Measurements from ENCODE around the gene MORN1. TPM values are rescaled to one million over a fixed set of nuclear protein-coding genes. Genes with fewer than 3 reads are reported as not detected.

MORN1 gene
- total RNA-seq, 1 donor from 2014 or later, result 12.7 TPM

- no peaks in the 10 kb centered on the region for H3K36me3 Mint-ChIP-seq (ENCODE audit: unreplicated experiment)
- peak overlapping the region; percentile 90 for H3K27ac Mint-ChIP-seq (ENCODE audit: unreplicated experiment)
- no peaks in the 10 kb centered on the region for H3K9me3 Mint-ChIP-seq (ENCODE audit: unreplicated experiment)
- no peaks in the 10 kb centered on the region for H3K27me3 Mint-ChIP-seq (ENCODE audit: unreplicated experiment)
- H3K4me1 Mint-ChIP-seq (ENCODE audit: unreplicated experiment), result peaks cover 48% of the 10 kb centered on the region
- DNase-seq (ENCODE audit: extremely low spot score, unreplicated experiment), result no peak
- peak overlapping the region; percentile 36 for H3K4me3 Mint-ChIP-seq (ENCODE audit: unreplicated experiment)
- TF ChIP-seq CTCF (IDR thresholded peaks at IDR 0.05), result no peak
These were observed 101.2 kb downstream of the MORN1 start for GRCh38 chr1:2290171-2290578.

- no peaks in the 10 kb centered on the region for H3K27me3 Mint-ChIP-seq (ENCODE audit: unreplicated experiment)
- peaks cover 48% of the 10 kb centered on the region for H3K4me1 Mint-ChIP-seq (ENCODE audit: unreplicated experiment)
- no peak overlapping the region for H3K4me3 Mint-ChIP-seq (ENCODE audit: unreplicated experiment)
- DNase-seq (ENCODE audit: extremely low spot score, unreplicated experiment), result no peak
- no peaks in the 10 kb centered on the region for H3K36me3 Mint-ChIP-seq (ENCODE audit: unreplicated experiment)
- H3K9me3 Mint-ChIP-seq (ENCODE audit: unreplicated experiment), result no peaks in the 10 kb centered on the region
- no peak for TF ChIP-seq CTCF (IDR thresholded peaks at IDR 0.05)
- H3K27ac Mint-ChIP-seq (ENCODE audit: unreplicated experiment), result peak overlapping the region; percentile 90
These were observed 101.7 kb downstream of the MORN1 start for GRCh38 chr1:2289607-2290006.

- no peak for DNase-seq (ENCODE audit: extremely low spot score, unreplicated experiment)
- Mint-ChIP-seq H3K4me3 (ENCODE audit: unreplicated experiment) (no peak overlapping the region), H3K27me3 (ENCODE audit: unreplicated experiment) (no peaks in the 10 kb centered on the region), H3K9me3 (ENCODE audit: unreplicated experiment) (no peaks in the 10 kb centered on the region), H3K36me3 (ENCODE audit: unreplicated experiment) (no peaks in the 10 kb centered on the region), H3K4me1 (ENCODE audit: unreplicated experiment) (peaks cover 47% of the 10 kb centered on the region), H3K27ac (ENCODE audit: unreplicated experiment) (no peak overlapping the region)
- TF ChIP-seq CTCF (IDR thresholded peaks at IDR 0.05), result no peak
These were observed 102.4 kb downstream of the MORN1 start for GRCh38 chr1:2288816-2289536.

GRCh38 chr1:2288311-2288710 lies 103.0 kb downstream of the MORN1 start:
- no peak for DNase-seq (ENCODE audit: extremely low spot score, unreplicated experiment)
- Mint-ChIP-seq H3K36me3 (ENCODE audit: unreplicated experiment) (peaks cover 2% of the 10 kb centered on the region), H3K27ac (ENCODE audit: unreplicated experiment) (no peak overlapping the region), H3K27me3 (ENCODE audit: unreplicated experiment) (no peaks in the 10 kb centered on the region), H3K4me3 (ENCODE audit: unreplicated experiment) (no peak overlapping the region), H3K4me1 (ENCODE audit: unreplicated experiment) (peaks cover 41% of the 10 kb centered on the region), H3K9me3 (ENCODE audit: unreplicated experiment) (no peaks in the 10 kb centered on the region)
- no peak for TF ChIP-seq CTCF (IDR thresholded peaks at IDR 0.05)

- Mint-ChIP-seq H3K4me1 (ENCODE audit: unreplicated experiment) (peaks cover 38% of the 10 kb centered on the region), H3K27ac (ENCODE audit: unreplicated experiment) (peak overlapping the region; percentile 18), H3K27me3 (ENCODE audit: unreplicated experiment) (no peaks in the 10 kb centered on the region), H3K9me3 (ENCODE audit: unreplicated experiment) (no peaks in the 10 kb centered on the region), H3K36me3 (ENCODE audit: unreplicated experiment) (peaks cover 2% of the 10 kb centered on the region), H3K4me3 (ENCODE audit: unreplicated experiment) (no peak overlapping the region)
- TF ChIP-seq CTCF (IDR thresholded peaks at IDR 0.05), result no peak
- DNase-seq (ENCODE audit: extremely low spot score, unreplicated experiment), result no peak
These were observed 103.7 kb downstream of the MORN1 start for GRCh38 chr1:2287649-2288048.
